HepG2 (cell line): ENCODE data around the gene RNF114. TPM values are rescaled to one million over a fixed set of nuclear protein-coding genes. Genes with fewer than 3 reads are reported as not detected.
A peak's percentile ranks its signal among the peaks of the same experiment; 100 is the strongest.

Experiments
- ATAC-seq: fragments of 200-7000 bp; cut with Tn5 transposase; 3 replicates; pipeline ENCODE4 v1.9.1; 2020; ENCODE audit warnings: mild to moderate bottlenecking, moderate library complexity
- BruUV-seq: library from RNA; stranded (reverse); fragments of 400-500 nt; replicated peaks from 2 replicates; lab custom pipeline; 2021; lab: Mats Ljungman, UMichigan
- CTCF ChIA-PET: fragments of 300-600 bp; formaldehyde crosslinking; extraction: SDS; loops from one replicate; lab custom pipeline; 2021; ENCODE audit warnings: low total read pairs, inconsistent platforms, low intra/inter-chr PET ratio; lab: Yijun Ruan, JAX
- POLR2A ChIA-PET: fragments of 350-600 bp; sonication (Branson Sonifier 250); formaldehyde crosslinking; loops from one replicate; lab custom pipeline; 2020; ENCODE audit warnings: antibody characterized with exemption, inconsistent platforms; lab: Yijun Ruan, JAX
- DNase-seq: peaks from one replicate; pipeline ENCODE4 v3.0.0-alpha.2; 2015; ENCODE audit warnings: low spot score
- FAIRE-seq: peaks from 3 replicates; lab custom pipeline; 2011; peaks lifted over from hg19 to GRCh38; lab: Jason Lieb, UNC
- H2AFZ ChIP-seq: one replicate; pipeline ENCODE4 v1.6.1; 2011; ENCODE audit warnings: low read length, inconsistent platforms
- H3K27ac ChIP-seq: fragments of 300-600 bp; 3 replicates; pipeline ENCODE4 v1.8.0; 2011; ENCODE audit warnings: mixed run types, mild to moderate bottlenecking, mixed read lengths, low read length, inconsistent platforms; ENCODE audit not compliant: insufficient read depth; ENCODE audit errors: extremely low read length
- H3K27me3 ChIP-seq, 2 experiments: fragments of 200-600 bp in 1 of 2; 2 replicates in 1 of 2; 3 replicates in 1 of 2; pipeline versions ENCODE4 v1.6.0 to v1.8.0; 2011; ENCODE audit warnings: low read length in 2 of 2, mild to moderate bottlenecking in 2 of 2, moderate library complexity in 2 of 2, inconsistent platforms in 1 of 2; ENCODE audit not compliant: insufficient read depth in 2 of 2, control insufficient read depth in 1 of 2
- H3K36me3 ChIP-seq, 2 experiments: fragments of 200-600 bp in 1 of 2; replicated peaks in 1 of 2; 2 replicates in 1 of 2; 3 replicates in 1 of 2; pipeline versions ENCODE4 v1.5.1 to v1.8.0; 2011; ENCODE audit warnings: low read length in 2 of 2, inconsistent platforms in 1 of 2; ENCODE audit not compliant: insufficient read depth in 2 of 2, control insufficient read depth in 1 of 2
- H3K4me1 ChIP-seq: 2 replicates; pipeline ENCODE4 v1.5.1; 2012; ENCODE audit warnings: low read length, inconsistent platforms; ENCODE audit not compliant: insufficient read depth
- H3K4me2 ChIP-seq: 2 replicates; pipeline ENCODE4 v1.6.0; 2011; ENCODE audit warnings: low read depth, low read length, inconsistent platforms
- H3K4me3 ChIP-seq, 3 experiments: fragments of 200-600 bp in 1 of 3; sonication (generic), shearing (Covaris generic) in 1 of 3; replicated peaks in 1 of 3; 2 replicates each; pipeline ENCODE4 v1.5.1; 2011 to 2016; ENCODE audit warnings: low read length in 3 of 3, inconsistent platforms in 2 of 3, low read depth in 2 of 3, mild to moderate bottlenecking in 2 of 3, control low read depth in 1 of 3, mixed read lengths in 1 of 3; ENCODE audit not compliant: insufficient read depth in 1 of 3
- H3K79me2 ChIP-seq: one replicate; pipeline ENCODE4 v1.6.1; 2011; ENCODE audit warnings: low read length, inconsistent platforms; ENCODE audit not compliant: insufficient read depth
- H3K9ac ChIP-seq: 2 replicates; pipeline ENCODE4 v1.6.0; 2011; ENCODE audit warnings: mild to moderate bottlenecking, low read depth, low read length, inconsistent platforms; ENCODE audit not compliant: insufficient read depth
- H3K9me3 ChIP-seq: 2 replicates; pipeline ENCODE4 v1.5.1; 2012; ENCODE audit warnings: mild to moderate bottlenecking, low read length
- H4K20me1 ChIP-seq: 2 replicates; pipeline ENCODE4 v1.6.0; 2011; ENCODE audit warnings: inconsistent platforms, mild to moderate bottlenecking, low read length, moderate library complexity; ENCODE audit not compliant: insufficient read depth
- E2F2 ChIP-seq: sonication (generic); formaldehyde crosslinking; IDR thresholded peaks from 2 replicates; pipeline ENCODE4 v1.4.0; 2020; ENCODE audit warnings: missing genetic modification reagents, borderline replicate concordance
- EHMT2 ChIP-seq: fragments of 200-600 bp; sonication (generic); IDR thresholded peaks from 2 replicates; pipeline ENCODE4 v1.7.0; 2017; ENCODE audit warnings: antibody characterized with exemption, low read depth, low read length, borderline replicate concordance
- GRHL1 ChIP-seq: sonication (generic); formaldehyde crosslinking; conservative IDR thresholded peaks from 2 replicates; pipeline ENCODE4 v1.8.0; 2022; ENCODE audit warnings: missing genetic modification reagents
- HDAC1 ChIP-seq: sonication (generic); formaldehyde crosslinking; IDR thresholded peaks from 2 replicates; pipeline ENCODE4 v1.5.1; 2020; ENCODE audit warnings: mild to moderate bottlenecking, missing genetic modification reagents
- HDAC6 ChIP-seq: fragments of 200-600 bp; sonication (generic); IDR thresholded peaks from 2 replicates; pipeline ENCODE4 v1.7.0; 2017; ENCODE audit warnings: mild to moderate bottlenecking, antibody characterized with exemption, low read length, low read depth
- MAFF ChIP-seq: IDR thresholded peaks from 2 replicates; pipeline ENCODE4 v1.6.1; 2011; ENCODE audit warnings: low read depth, low read length, improper control_type of control experiment
- MAFK ChIP-seq, 2 experiments: IDR thresholded peaks in 1 of 2; conservative IDR thresholded peaks in 1 of 2; 2 replicates each; pipeline ENCODE4 v1.6.1; 2011; ENCODE audit warnings: improper control_type of control experiment in 2 of 2, low read length in 2 of 2
- MAX ChIP-seq: IDR thresholded peaks from 2 replicates; pipeline ENCODE4 v1.6.1; 2012; ENCODE audit warnings: inconsistent platforms
- NFYB ChIP-seq: sonication (generic); formaldehyde crosslinking; IDR thresholded peaks from 2 replicates; pipeline ENCODE4 v1.4.0; 2020; ENCODE audit warnings: missing genetic modification reagents
- PAWR ChIP-seq: sonication (generic); formaldehyde crosslinking; IDR thresholded peaks from 2 replicates; pipeline ENCODE4 v1.4.0; 2020; ENCODE audit warnings: missing genetic modification reagents, mild to moderate bottlenecking, borderline replicate concordance
- SRSF4 ChIP-seq: fragments of 200-400 bp; formaldehyde crosslinking; IDR thresholded peaks from one replicate; pipeline ENCODE4 v1.6.1; 2018; ENCODE audit warnings: mild to moderate bottlenecking, low read depth, low read length, moderate library complexity; ENCODE audit not compliant: poor library complexity, severe bottlenecking
- ZBTB1 ChIP-seq: sonication (generic); formaldehyde crosslinking; IDR thresholded peaks from 2 replicates; pipeline ENCODE4 v1.4.0; 2020; ENCODE audit warnings: missing genetic modification reagents, borderline replicate concordance
- ZKSCAN5 ChIP-seq: sonication (generic); formaldehyde crosslinking; IDR thresholded peaks from 2 replicates; pipeline ENCODE4 v1.5.1; 2020; ENCODE audit warnings: mild to moderate bottlenecking, missing genetic modification reagents
- ZNF33B ChIP-seq: sonication (generic); formaldehyde crosslinking; IDR thresholded peaks from 2 replicates; pipeline ENCODE4 v1.5.1; 2020; ENCODE audit warnings: mild to moderate bottlenecking, missing genetic modification reagents
- ZNF678 ChIP-seq: sonication (generic); formaldehyde crosslinking; IDR thresholded peaks from 2 replicates; pipeline ENCODE4 v1.4.0; 2020; ENCODE audit warnings: mild to moderate bottlenecking, missing genetic modification reagents
- ZNF724P ChIP-seq: sonication (generic); formaldehyde crosslinking; IDR thresholded peaks from 2 replicates; pipeline ENCODE4 v1.8.0; 2022; ENCODE audit warnings: missing genetic modification reagents, borderline replicate concordance
- WGBS: methylation state at CpG from one replicate; pipeline ENCODE4 v1.1.6; 2017; ENCODE audit warnings: low lambda C conversion rate; 5-methylcytosine and 5-hydroxymethylcytosine counted together
- in situ Hi-C: cut with HindIII; loops from 2 replicates; pipeline ENCODE4 v1.10.0; 2017; ENCODE audit warnings: low pct_unique_long_range_greater_than_20kb; ENCODE audit not compliant: extremely low pct_ligation_motif_present
- intact Hi-C: fragments of 100-400 bp; cut with micrococcal nuclease; formaldehyde crosslinking; loops from one replicate; pipeline ENCODE4 v1.10.0; 2022; ENCODE audit not compliant: unreplicated experiment
- polyA plus RNA-seq, 8 experiments: library from polyadenylated mRNA; depleted of rRNA in 3 of 8; stranded (reverse) in 7 of 8; unstranded in 1 of 8; fragments of >200 nt; fragmentation: Illumina TruSeq in 4 of 8; extraction: Trizol in 4 of 8; gene quantifications; 2 replicates each; pipeline versions ENCODE4 v1.2.1 to v1.2.3, GENCODE V29; 2011 to 2016; ENCODE audit warnings: low read depth in 4 of 8, missing spikeins in 1 of 8, mixed read lengths in 1 of 8; ENCODE audit not compliant: insufficient read depth in 1 of 8
- total RNA-seq, 5 experiments: library from RNA; depleted of rRNA; stranded (reverse); fragments of >200 nt; fragmentation: Illumina TruSeq; extraction: Trizol; gene quantifications; 2 replicates each; pipeline ENCODE4 v1.2.3, GENCODE V29; 2016; ENCODE audit warnings: low read depth in 1 of 5

The RNF114 gene
- total and polyA plus RNA-seq, 2 of the 13 experiments (the other 11 are each of a cell fraction or from before 2014, with no cell fraction given), result 119 to 126 TPM

- POLR2A ChIA-PET, result interaction anchor here (5.0 kb wide), 1 partner anchor 10 kb away, joined by 36 read pairs; the partner anchor contains the start of gene SPATA2
- Histone ChIP-seq H3K4me3 (no peak overlapping the region), H2AFZ (no peak overlapping the region), H3K4me2 (no peak overlapping the region), H3K79me2 (peaks cover 25% of the 10 kb centered on the region), H3K27ac (no peak overlapping the region), H4K20me1 (no peaks in the 10 kb centered on the region), H3K36me3 (peaks cover 40 to 60% of the 10 kb centered on the region in 2 experiments), H3K9me3 (no peaks in the 10 kb centered on the region), H3K27me3 (no peaks in the 10 kb centered on the region), H3K9ac (no peak overlapping the region), H3K4me1 (peaks cover 41% of the 10 kb centered on the region)
- in situ Hi-C loops, result no loop called here
- DNase-seq (no peak), FAIRE-seq (no peak), ATAC-seq (no peak)
- intact Hi-C loops, result no loop called here
- CTCF ChIA-PET, result no interaction called here
- no TSS peak for BruUV-seq
- 96% methylated on average over 15 of the region's 15 CpGs for WGBS
- TF ChIP-seq PAWR (CRISPR knock-in tag), result no peak
- TF ChIP-seq EHMT2, result no peak
- TF ChIP-seq MAFK (conservative IDR thresholded peaks at IDR 0.05 in 1 of 2, IDR thresholded peaks at IDR 0.05 in 1 of 2; ENCODE audit: low read length in 2 of 2), result peak; percentile 81 to 85
- TF ChIP-seq ZKSCAN5 (CRISPR knock-in tag), result no peak
- no peak for TF ChIP-seq GRHL1 (CRISPR knock-in tag)
- no peak for TF ChIP-seq ZNF724P (CRISPR knock-in tag)
- no peak for TF ChIP-seq NFYB (CRISPR knock-in tag)
- TF ChIP-seq MAFF, result peak; percentile 75
- no peak for TF ChIP-seq E2F2 (CRISPR knock-in tag)
- TF ChIP-seq ZNF678 (CRISPR knock-in tag), result no peak
- TF ChIP-seq ZNF33B (CRISPR knock-in tag), result no peak
- TF ChIP-seq MAX, result no peak
- TF ChIP-seq SRSF4, result no peak
- no peak for TF ChIP-seq ZBTB1 (CRISPR knock-in tag)
- TF ChIP-seq HDAC6, result no peak
- no peak for TF ChIP-seq HDAC1 (CRISPR knock-in tag)
These were observed 29.5 kb upstream of the RNF114 start for GRCh38 chr20:49906615-49907154.
